Dendritic cell treated with granulocyte-macrophage colony-stimulating factor and Interleukin-4, amounts not matched to agents 40 ng/mL and 50 ng/mL, for 4 days (primary cell): ENCODE results near the gene ISG20L2.

ENCODE experiments used
- H3K27ac Mint-ChIP-seq: one replicate; pipeline ENCODE4 v1.8.0; 2022; ENCODE audit warnings: mild to moderate bottlenecking, mixed read lengths
- H3K27me3 Mint-ChIP-seq: one replicate; pipeline ENCODE4 v1.8.0; 2022; ENCODE audit warnings: mild to moderate bottlenecking, mixed read lengths
- H3K36me3 Mint-ChIP-seq: one replicate; pipeline ENCODE4 v1.8.0; 2022; ENCODE audit warnings: low read depth, mixed read lengths
- H3K4me1 Mint-ChIP-seq: one replicate; pipeline ENCODE4 v1.8.0; 2022; ENCODE audit warnings: low read depth, mixed read lengths
- H3K4me3 Mint-ChIP-seq: one replicate; pipeline ENCODE4 v1.8.0; 2022; ENCODE audit warnings: mild to moderate bottlenecking, moderate library complexity, mixed read lengths
- H3K9me3 Mint-ChIP-seq: one replicate; pipeline ENCODE4 v1.8.0; 2022; ENCODE audit warnings: mixed read lengths
- intact Hi-C: fragments of 100-400 bp; cut with micrococcal nuclease; formaldehyde crosslinking; loops from one replicate; pipeline ENCODE4 v1.15.0; 2022

The ISG20L2 gene

DNA sequence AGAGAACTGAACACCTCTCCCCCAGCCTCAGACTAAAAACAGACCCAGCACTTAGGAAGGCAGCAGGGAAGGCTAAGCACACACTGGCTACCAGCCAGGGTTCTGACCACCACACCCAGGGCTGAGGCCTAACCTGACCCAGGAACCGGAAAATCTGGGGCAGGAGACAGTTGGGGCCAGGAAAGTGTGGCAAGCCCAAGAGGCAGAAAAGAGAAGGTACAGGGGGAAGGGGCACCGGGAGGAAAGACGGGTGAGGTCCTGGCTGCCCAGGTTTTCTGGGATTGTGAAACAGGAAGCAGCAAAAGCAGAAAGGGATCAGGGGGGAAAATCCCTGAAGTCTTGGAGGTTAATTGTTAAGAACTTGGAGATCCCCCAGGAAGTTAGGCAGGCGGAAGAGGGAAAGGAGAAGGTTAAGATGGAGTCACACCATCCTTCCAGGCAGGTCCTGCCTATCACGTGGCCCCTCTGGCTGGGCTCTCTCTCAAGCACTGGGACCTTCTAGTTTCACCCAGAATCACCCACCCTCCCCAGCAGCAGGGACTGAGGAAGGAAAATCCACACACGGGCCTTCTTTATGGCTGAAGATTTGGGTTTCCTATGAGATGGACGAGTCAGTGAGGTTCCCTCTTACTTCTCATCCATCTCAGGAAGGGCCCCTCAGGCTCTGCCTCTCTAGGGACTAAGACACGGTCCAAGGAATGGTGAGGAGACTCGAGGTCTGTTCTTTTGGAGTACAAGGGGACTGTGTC is 20.3 kb upstream of the ISG20L2 start:
- peak overlapping the region; percentile 90 for H3K4me3 Mint-ChIP-seq
- H3K27ac Mint-ChIP-seq: peak overlapping the region; percentile 92
- no peaks in the 10 kb centered on the region for H3K9me3 Mint-ChIP-seq
- H3K27me3 Mint-ChIP-seq: no peaks in the 10 kb centered on the region
- peaks cover 72% of the 10 kb centered on the region for H3K4me1 Mint-ChIP-seq
- intact Hi-C loops: no loop called here
- H3K36me3 Mint-ChIP-seq: peaks cover 69% of the 10 kb centered on the region

DNA sequence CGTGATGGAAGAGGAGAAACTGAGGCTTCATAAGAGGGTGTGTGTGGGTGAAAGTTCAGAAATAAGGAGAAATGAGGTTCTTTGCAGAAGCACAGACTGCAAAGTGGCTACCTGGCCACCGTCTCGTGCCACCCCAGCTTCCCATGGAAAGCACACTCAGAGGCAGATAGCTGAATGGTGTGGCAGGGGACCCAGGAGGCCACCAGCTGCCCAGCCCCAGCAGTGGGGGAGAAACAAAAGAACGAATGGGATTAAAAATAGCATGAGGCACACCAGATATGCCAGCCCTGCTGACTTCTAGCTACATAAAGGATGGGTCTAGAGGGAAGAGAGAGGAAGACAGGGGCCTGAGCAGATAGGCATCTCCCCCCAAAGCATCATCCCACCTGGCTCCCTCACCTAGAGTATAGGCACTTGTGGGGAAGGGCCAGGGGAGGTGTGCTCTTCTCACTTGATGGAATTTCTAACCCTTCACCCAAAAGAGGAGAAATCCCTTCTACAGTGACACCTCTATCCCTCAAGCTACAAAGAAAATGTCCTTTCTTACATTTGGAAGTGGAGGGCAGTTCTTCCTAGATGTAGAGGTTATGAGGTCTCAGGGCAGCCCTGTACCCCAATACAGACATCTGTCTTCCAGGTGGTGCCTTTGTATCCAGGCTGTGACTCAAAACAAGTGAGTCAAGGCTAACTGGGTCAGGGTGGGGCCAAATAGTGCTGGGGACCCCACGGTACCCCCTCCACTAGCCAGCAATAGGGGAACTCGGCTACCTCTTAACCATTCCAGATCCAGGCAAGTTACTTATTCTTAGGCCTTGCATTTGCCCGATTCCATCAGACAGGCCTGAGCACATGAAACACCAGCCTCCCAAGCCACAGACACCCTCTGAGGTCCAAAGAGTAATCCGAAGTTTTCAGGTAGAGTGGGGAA is 19.4 kb upstream of the ISG20L2 start:
- Mint-ChIP-seq H3K9me3 (no peaks in the 10 kb centered on the region), H3K4me3 (peak overlapping the region; percentile 90), H3K36me3 (peaks cover 77% of the 10 kb centered on the region), H3K4me1 (peaks cover 78% of the 10 kb centered on the region), H3K27me3 (no peaks in the 10 kb centered on the region), H3K27ac (peak overlapping the region; percentile 92)
- intact Hi-C loops: no loop called here

- Mint-ChIP-seq H3K27ac (peak overlapping the region; percentile 92), H3K9me3 (no peaks in the 10 kb centered on the region)
These were observed 18.4 kb upstream of the ISG20L2 start for GRCh38 chr1:156746728-156747631.

GRCh38 chr1:156746406-156746727 is 17.8 kb upstream of the ISG20L2 start:
- Mint-ChIP-seq H3K9me3 (no peaks in the 10 kb centered on the region), H3K36me3 (peaks cover 87% of the 10 kb centered on the region), H3K27ac (peak overlapping the region; percentile 92), H3K4me1 (peaks cover 86% of the 10 kb centered on the region), H3K4me3 (peak overlapping the region; percentile 90), H3K27me3 (no peaks in the 10 kb centered on the region)
- intact Hi-C loops: no loop called here

More at GRCh38 chr1:156746728-156747631, 18.4 kb upstream of the ISG20L2 start:
- intact Hi-C loops: no loop called here
- Mint-ChIP-seq H3K4me3 (peak overlapping the region; percentile 90), H3K4me1 (peaks cover 80% of the 10 kb centered on the region), H3K36me3 (peaks cover 84% of the 10 kb centered on the region), H3K27me3 (no peaks in the 10 kb centered on the region)

GRCh38 chr1:156745881-156746280 is 17.3 kb upstream of the ISG20L2 start:
- H3K4me1 Mint-ChIP-seq: peaks cover 89% of the 10 kb centered on the region
- H3K27ac Mint-ChIP-seq: peak overlapping the region; percentile 92
- intact Hi-C loops: no loop called here
- H3K9me3 Mint-ChIP-seq: no peaks in the 10 kb centered on the region
- peaks cover 88% of the 10 kb centered on the region for H3K36me3 Mint-ChIP-seq
- peak overlapping the region; percentile 21 for H3K4me3 Mint-ChIP-seq
- no peaks in the 10 kb centered on the region for H3K27me3 Mint-ChIP-seq

GRCh38 chr1:156744786-156745419 is 16.3 kb upstream of the ISG20L2 start:
- peaks cover 83% of the 10 kb centered on the region for H3K4me1 Mint-ChIP-seq
- intact Hi-C loops: no loop called here
- peaks cover 85% of the 10 kb centered on the region for H3K36me3 Mint-ChIP-seq
- H3K27me3 Mint-ChIP-seq: no peaks in the 10 kb centered on the region
- peak overlapping the region; percentile 92 for H3K27ac Mint-ChIP-seq
- H3K9me3 Mint-ChIP-seq: no peaks in the 10 kb centered on the region
- H3K4me3 Mint-ChIP-seq: no peak overlapping the region

- Mint-ChIP-seq H3K27ac (peak overlapping the region; percentile 92), H3K9me3 (no peaks in the 10 kb centered on the region), H3K4me1 (peaks cover 78% of the 10 kb centered on the region), H3K27me3 (no peaks in the 10 kb centered on the region), H3K36me3 (peaks cover 79% of the 10 kb centered on the region), H3K4me3 (no peak overlapping the region)
- intact Hi-C loops: no loop called here
These were observed 15.8 kb upstream of the ISG20L2 start for GRCh38 chr1:156744344-156744743.

DNA sequence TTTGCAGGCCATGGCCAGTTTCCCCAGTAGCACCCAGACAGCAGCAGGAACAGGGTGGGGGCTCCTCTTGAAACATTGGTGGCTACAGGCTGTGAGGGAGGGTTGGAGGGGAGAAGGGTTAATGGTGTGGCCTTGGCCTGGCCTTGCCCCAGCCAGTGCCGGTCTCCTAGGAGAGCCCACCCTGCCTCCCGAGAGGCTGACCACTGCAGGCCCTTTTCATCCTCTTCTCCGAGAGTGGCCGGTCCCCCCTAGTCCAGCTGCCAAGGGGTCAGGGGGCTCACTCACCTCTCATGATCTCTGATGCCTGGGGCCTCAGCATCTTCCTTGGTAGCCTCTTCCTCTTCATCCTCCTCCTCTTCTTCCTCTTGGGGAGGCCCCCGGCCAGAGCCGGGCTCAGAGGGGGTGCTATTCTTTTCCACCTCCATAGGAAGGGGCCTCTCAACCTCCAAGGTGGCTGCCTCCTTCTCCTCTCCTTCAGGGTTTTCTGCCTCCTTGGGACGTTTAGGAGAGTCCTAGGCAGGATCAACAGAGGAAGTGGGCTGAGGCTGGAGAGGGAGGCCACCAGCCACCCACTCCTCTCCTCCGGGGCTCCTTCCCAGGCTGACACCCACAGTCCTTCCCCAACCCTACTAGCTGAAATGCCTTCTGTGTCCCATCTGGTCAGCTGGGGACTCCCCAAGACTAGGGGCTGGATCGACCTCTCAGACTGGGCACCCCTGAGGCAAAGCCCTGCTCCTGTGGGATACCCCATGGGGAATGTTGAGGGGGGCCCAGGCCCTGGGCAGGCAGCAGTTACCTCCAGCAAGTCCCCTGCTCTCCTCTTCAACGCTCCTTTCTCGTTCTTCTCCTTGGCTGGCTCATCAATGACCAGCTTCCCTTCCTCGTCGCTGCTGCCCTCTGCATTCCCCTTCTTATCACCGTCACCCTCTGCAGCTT is 15.1 kb upstream of the ISG20L2 start:
- H3K27me3 Mint-ChIP-seq: no peaks in the 10 kb centered on the region
- H3K36me3 Mint-ChIP-seq: peaks cover 75% of the 10 kb centered on the region
- no peaks in the 10 kb centered on the region for H3K9me3 Mint-ChIP-seq
- peak overlapping the region; percentile 92 for H3K27ac Mint-ChIP-seq
- intact Hi-C loops: no loop called here
- H3K4me3 Mint-ChIP-seq: peak overlapping the region; percentile 14
- H3K4me1 Mint-ChIP-seq: peaks cover 76% of the 10 kb centered on the region

- H3K4me1 Mint-ChIP-seq: peaks cover 68% of the 10 kb centered on the region
- H3K36me3 Mint-ChIP-seq: peaks cover 79% of the 10 kb centered on the region
- H3K27ac Mint-ChIP-seq: peak overlapping the region; percentile 92
- H3K9me3 Mint-ChIP-seq: no peaks in the 10 kb centered on the region
- intact Hi-C loops: no loop called here
- H3K4me3 Mint-ChIP-seq: no peak overlapping the region
- H3K27me3 Mint-ChIP-seq: no peaks in the 10 kb centered on the region
These were observed 14.2 kb upstream of the ISG20L2 start for GRCh38 chr1:156742801-156743200.

DNA sequence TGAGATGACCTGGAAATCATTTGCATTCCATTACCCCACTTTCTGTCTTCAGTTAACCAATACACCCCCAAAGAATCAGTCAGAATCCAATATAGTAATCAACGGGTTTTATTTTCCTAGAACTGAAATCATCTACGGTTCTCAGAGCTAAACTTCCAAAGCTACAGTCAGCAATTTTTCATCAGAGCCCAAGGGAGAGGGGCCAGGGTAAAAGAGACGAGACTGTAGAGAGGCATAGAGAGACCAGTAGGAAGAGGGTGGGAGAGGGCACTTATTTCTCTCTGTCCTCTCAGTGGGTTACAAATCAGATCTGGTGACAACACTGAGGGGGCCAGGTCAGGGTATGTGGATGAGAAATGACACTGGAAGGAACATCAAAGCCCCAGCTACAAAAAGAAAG is 13.5 kb upstream of the ISG20L2 start:
- no peaks in the 10 kb centered on the region for H3K27me3 Mint-ChIP-seq
- peak overlapping the region; percentile 92 for H3K27ac Mint-ChIP-seq
- H3K9me3 Mint-ChIP-seq: no peaks in the 10 kb centered on the region
- H3K4me3 Mint-ChIP-seq: no peak overlapping the region
- peaks cover 62% of the 10 kb centered on the region for H3K4me1 Mint-ChIP-seq
- peaks cover 81% of the 10 kb centered on the region for H3K36me3 Mint-ChIP-seq
- intact Hi-C loops: no loop called here

DNA sequence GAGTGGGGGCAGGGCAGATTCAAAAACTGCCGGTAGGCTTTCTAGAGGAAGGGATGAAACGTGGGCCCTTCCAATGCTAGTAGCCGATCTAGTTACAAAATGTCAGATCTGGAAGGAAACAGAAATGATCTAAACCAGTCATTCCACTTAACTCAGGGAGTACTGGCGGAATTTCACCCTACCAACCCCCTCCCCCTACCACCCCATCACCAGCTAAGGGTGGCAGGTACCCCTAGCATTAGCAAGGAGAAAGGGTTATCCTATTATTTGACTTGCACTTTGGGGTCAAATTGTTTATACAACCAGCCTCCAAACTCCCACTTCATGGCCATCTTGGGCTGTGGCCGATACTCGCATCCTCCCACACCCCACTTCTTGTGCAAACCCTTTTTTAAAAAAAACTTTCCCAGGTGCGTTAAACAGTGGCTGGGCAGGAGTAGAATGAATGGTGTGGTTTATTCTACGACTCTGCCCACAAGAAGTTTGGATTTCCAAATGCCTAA is 13.0 kb upstream of the ISG20L2 start:
- Mint-ChIP-seq H3K4me3 (peak overlapping the region; percentile 98), H3K4me1 (peaks cover 57% of the 10 kb centered on the region), H3K27me3 (no peaks in the 10 kb centered on the region), H3K9me3 (no peaks in the 10 kb centered on the region), H3K27ac (peak overlapping the region; percentile 92), H3K36me3 (peaks cover 84% of the 10 kb centered on the region)
- intact Hi-C loops: loop anchor here (1.0 kb wide), 3 partner anchors 10 to 26 kb away; partner anchors contain the start of genes HDGF, ISG20L2, METTL25B and PRCC
